KMS-11 (cell line): Measurements from ENCODE around the gene PKD2L2.

Experiments
- H2AFZ ChIP-seq: fragments of 200-600 bp; sonication (generic); 2 replicates; pipeline ENCODE4 v1.6.1; 2016; ENCODE audit warnings: antibody characterized with exemption, mixed run types, low read depth
- H3K27ac ChIP-seq: fragments of 200-600 bp; sonication (generic); 2 replicates; pipeline ENCODE4 v1.6.1; 2016; ENCODE audit warnings: mild to moderate bottlenecking, mixed run types
- H3K27me3 ChIP-seq: fragments of 200-600 bp; sonication (generic); 2 replicates; pipeline ENCODE4 v1.6.1; 2017; ENCODE audit warnings: mild to moderate bottlenecking, low read depth, mixed run types, moderate library complexity; ENCODE audit not compliant: insufficient read depth
- H3K36me3 ChIP-seq: fragments of 200-600 bp; sonication (generic); 2 replicates; pipeline ENCODE4 v1.6.1; 2017; ENCODE audit warnings: mild to moderate bottlenecking, mixed run types; ENCODE audit not compliant: insufficient read depth
- H3K4me1 ChIP-seq: fragments of 200-600 bp; sonication (generic); 2 replicates; pipeline ENCODE4 v1.6.1; 2016; ENCODE audit warnings: mild to moderate bottlenecking, low read depth, mixed run types; ENCODE audit not compliant: poor library complexity, severe bottlenecking
- H3K4me2 ChIP-seq: fragments of 200-600 bp; sonication (generic); 2 replicates; pipeline ENCODE4 v1.7.0; 2016; ENCODE audit warnings: mild to moderate bottlenecking, mixed run types
- H3K4me3 ChIP-seq: fragments of 200-600 bp; sonication (generic); IDR thresholded peaks from 2 replicates; pipeline ENCODE4 v1.6.1; 2017; ENCODE audit warnings: low read depth, low read length, mixed read lengths; ENCODE audit not compliant: insufficient read depth
- H3K79me2 ChIP-seq: fragments of 200-600 bp; sonication (generic); 2 replicates; pipeline ENCODE4 v1.6.1; 2016; ENCODE audit warnings: low read depth, mixed run types; ENCODE audit not compliant: insufficient read depth
- H3K9ac ChIP-seq: fragments of 200-600 bp; sonication (generic); 2 replicates; pipeline ENCODE4 v1.6.1; 2016; ENCODE audit warnings: mild to moderate bottlenecking, mixed run types
- H4K20me1 ChIP-seq: fragments of 200-600 bp; sonication (generic); 2 replicates; pipeline ENCODE4 v1.6.1; 2016; ENCODE audit warnings: mild to moderate bottlenecking, mixed run types; ENCODE audit not compliant: insufficient read depth
- CTCF ChIP-seq: fragments of 200-600 bp; sonication (generic); conservative IDR thresholded peaks from 2 replicates; pipeline ENCODE4 v1.6.1; 2017; ENCODE audit warnings: low read depth, mild to moderate bottlenecking, antibody characterized with exemption, low read length, moderate library complexity, mixed read lengths

The PKD2L2 gene

DNA sequence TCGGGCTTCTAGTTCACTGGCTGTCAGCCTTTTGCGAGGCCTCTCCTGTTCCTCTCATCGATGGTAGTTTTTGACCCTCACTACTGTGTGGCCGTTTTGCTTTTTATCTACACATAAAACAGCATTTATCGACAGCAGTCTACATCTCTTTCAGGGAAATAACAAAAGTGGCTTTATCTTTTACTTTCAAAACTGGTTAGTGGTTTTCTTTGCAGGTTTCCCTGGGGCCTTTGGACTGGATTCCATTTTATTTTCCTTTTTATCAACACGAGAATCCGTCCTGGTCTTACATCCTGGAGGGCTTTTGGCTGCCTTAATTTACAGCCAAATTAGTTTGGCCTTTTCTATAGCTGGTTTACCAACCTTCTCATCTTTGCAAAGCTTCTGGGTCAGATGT, 793 bp upstream of the PKD2L2 start:
- peak overlapping the region; percentile 44; the same call in 1 of the 2 replicates for H3K4me2 ChIP-seq
- peak overlapping the region; percentile 45; the same call in 1 of the 2 replicates for H2AFZ ChIP-seq
- H4K20me1 ChIP-seq: no peaks in the 10 kb centered on the region
- peak overlapping the region; percentile 58; the same call in 1 of the 2 replicates for H3K9ac ChIP-seq
- H3K79me2 ChIP-seq: no peaks in the 10 kb centered on the region
- no peaks in the 10 kb centered on the region for H3K36me3 ChIP-seq
- TF ChIP-seq CTCF: no peak
- no peak overlapping the region for H3K4me3 ChIP-seq
- no peaks in the 10 kb centered on the region for H3K4me1 ChIP-seq
- H3K27ac ChIP-seq: peak overlapping the region; percentile 56
- H3K27me3 ChIP-seq: no peaks in the 10 kb centered on the region

GRCh38 chr5:137890845-137891244, 1.6 kb downstream of the PKD2L2 start:
- TF ChIP-seq CTCF: no peak
- Histone ChIP-seq H3K4me3 (no peak overlapping the region), H3K27ac (no peak overlapping the region), H3K4me2 (no peak overlapping the region), H3K27me3 (no peaks in the 10 kb centered on the region), H3K4me1 (no peaks in the 10 kb centered on the region), H2AFZ (no peak overlapping the region), H4K20me1 (no peaks in the 10 kb centered on the region), H3K36me3 (no peaks in the 10 kb centered on the region), H3K9ac (no peak overlapping the region), H3K79me2 (no peaks in the 10 kb centered on the region)

DNA sequence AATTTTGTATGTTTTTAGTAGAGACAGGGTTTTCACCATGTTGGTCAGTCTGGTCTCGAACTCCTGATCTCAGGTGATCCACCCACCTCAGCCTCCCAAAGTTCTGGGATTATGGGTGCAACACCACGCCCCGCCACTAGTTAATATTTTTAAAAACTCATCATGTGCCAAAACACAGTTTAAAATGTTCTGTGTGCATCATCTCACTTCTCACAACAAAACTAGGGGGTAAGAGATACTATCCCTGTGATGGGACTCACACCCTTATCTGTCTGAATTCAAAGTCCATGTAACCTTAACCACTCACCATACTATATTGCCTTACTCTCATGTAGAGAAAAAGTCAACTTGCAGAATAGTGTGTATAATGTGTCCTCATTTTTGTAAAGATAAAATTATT, 2.6 kb downstream of the PKD2L2 start:
- Histone ChIP-seq H3K9ac (no peak overlapping the region), H2AFZ (no peak overlapping the region), H3K4me3 (no peak overlapping the region), H3K79me2 (no peaks in the 10 kb centered on the region), H3K36me3 (no peaks in the 10 kb centered on the region), H3K4me2 (no peak overlapping the region), H3K27ac (no peak overlapping the region), H4K20me1 (no peaks in the 10 kb centered on the region), H3K27me3 (no peaks in the 10 kb centered on the region), H3K4me1 (no peaks in the 10 kb centered on the region)
- peak; percentile 39; the same call in 1 of the 2 replicates for TF ChIP-seq CTCF

DNA sequence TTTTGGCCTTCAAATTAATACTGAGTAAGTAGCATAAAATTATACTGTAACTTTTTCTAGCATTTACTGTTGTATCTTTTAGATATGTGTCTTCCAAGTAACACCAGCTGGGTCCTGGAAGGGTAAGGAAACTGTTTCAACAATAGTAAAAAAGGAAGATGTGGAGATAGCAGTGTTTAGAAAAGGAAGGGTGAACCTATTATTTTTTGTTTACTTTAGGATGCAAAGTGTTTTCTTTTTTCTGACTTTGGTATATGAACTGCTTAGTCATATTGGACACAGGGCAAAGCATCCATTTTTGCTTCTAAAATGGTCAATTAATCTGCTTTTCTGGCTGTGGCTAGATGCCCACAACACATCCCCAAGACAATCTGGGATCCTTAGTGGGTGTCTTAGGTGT, 5.3 kb downstream of the PKD2L2 start:
- Histone ChIP-seq H3K9ac (no peak overlapping the region), H4K20me1 (no peaks in the 10 kb centered on the region), H3K36me3 (no peaks in the 10 kb centered on the region), H3K4me2 (no peak overlapping the region), H3K4me3 (no peak overlapping the region), H3K79me2 (no peaks in the 10 kb centered on the region), H3K27me3 (no peaks in the 10 kb centered on the region), H3K4me1 (no peaks in the 10 kb centered on the region), H2AFZ (no peak overlapping the region), H3K27ac (no peak overlapping the region)
- TF ChIP-seq CTCF: no peak
